ENCODE measurements around the gene ARV1. TPM values are rescaled to one million over a fixed set of nuclear protein-coding genes. Genes with fewer than 3 reads are reported as not detected.

ARV1 gene
- total and polyA plus RNA-seq, 2 of the 13 experiments (the other 11 are each of a cell fraction or from before 2014, with no cell fraction given) = 13.0 to 15.2 TPM

- CTCF ChIA-PET (ENCODE audit: low intra/inter-chr PET ratio, low total read pairs) = no interaction called here
- intact Hi-C loops (cut with micrococcal nuclease; ENCODE audit: unreplicated experiment) (no loop called here), in situ Hi-C loops (cut with HindIII; ENCODE audit: extremely low pct_ligation_motif_present, low pct_unique_long_range_greater_than_20kb) (no loop called here)
- TF ChIP-seq, protein P1, sequence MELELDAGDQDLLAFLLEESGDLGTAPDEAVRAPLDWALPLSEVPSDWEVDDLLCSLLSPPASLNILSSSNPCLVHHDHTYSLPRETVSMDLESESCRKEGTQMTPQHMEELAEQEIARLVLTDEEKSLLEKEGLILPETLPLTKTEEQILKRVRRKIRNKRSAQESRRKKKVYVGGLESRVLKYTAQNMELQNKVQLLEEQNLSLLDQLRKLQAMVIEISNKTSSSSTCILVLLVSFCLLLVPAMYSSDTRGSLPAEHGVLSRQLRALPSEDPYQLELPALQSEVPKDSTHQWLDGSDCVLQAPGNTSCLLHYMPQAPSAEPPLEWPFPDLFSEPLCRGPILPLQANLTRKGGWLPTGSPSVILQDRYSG (CRISPR knock-in tag; IDR thresholded peaks at IDR 0.05) = no peak
- TF ChIP-seq CENPX (CRISPR knock-in tag; IDR thresholded peaks at IDR 0.05) (no peak), ZBTB46 (CRISPR knock-in tag; IDR thresholded peaks at IDR 0.05; ENCODE audit: borderline replicate concordance) (no peak), ZNF781 (CRISPR knock-in tag; IDR thresholded peaks at IDR 0.05; ENCODE audit: borderline replicate concordance, not compliant biosample characterization) (no peak), MNT (IDR thresholded peaks at IDR 0.05) (no peak), ZNF670 (CRISPR knock-in tag; IDR thresholded peaks at IDR 0.05; ENCODE audit: borderline replicate concordance) (no peak)
- Histone ChIP-seq H3K9me3 (ENCODE audit: low read length) (peaks cover 14% of the 10 kb centered on the region), H3K27ac (ENCODE audit: extremely low read length, insufficient read depth, low read length) (no peak overlapping the region), H3K4me3 (replicated peaks in 1 of 3; ENCODE audit: insufficient read depth in 1 of 3, low read depth in 2 of 3, low read length in 3 of 3) (no peak overlapping the region), H3K27me3 (ENCODE audit: control insufficient read depth in 1 of 2, insufficient read depth in 2 of 2, low read length in 2 of 2) (peaks cover 4 to 24% of the 10 kb centered on the region in 2 experiments; a peak in 4 of 5 replicates), H3K79me2 (ENCODE audit: insufficient read depth, low read length) (no peaks in the 10 kb centered on the region), H3K9ac (ENCODE audit: insufficient read depth, low read depth, low read length) (no peak overlapping the region), H3K36me3 (replicated peaks in 1 of 2; ENCODE audit: control insufficient read depth in 1 of 2, insufficient read depth in 2 of 2, low read length in 2 of 2) (no peaks in the 10 kb centered on the region), H3K4me1 (ENCODE audit: insufficient read depth, low read length) (peaks cover 9% of the 10 kb centered on the region; the same call in 1 of the 2 replicates), H2AFZ (ENCODE audit: low read length) (no peak overlapping the region), H4K20me1 (ENCODE audit: insufficient read depth, low read length) (no peaks in the 10 kb centered on the region), H3K4me2 (ENCODE audit: low read depth, low read length) (no peak overlapping the region)
- DNase-seq (ENCODE audit: low spot score) (no peak), ATAC-seq (no peak), FAIRE-seq (no peak)
- POLR2A ChIA-PET = no interaction called here
- BruUV-seq (replicated peaks) = no TSS peak
Observed at GRCh38 chr1:231045286-231045685, 66.4 kb downstream of the ARV1 start.

Measured in HepG2 (cell line).